ENCODE results near the gene SELPLG.

GRCh38 chr12:108609537-108610335, 24.0 kb downstream of the SELPLG start:
- no peak for TF ChIP-seq CTCF (IDR thresholded peaks at IDR 0.05; ENCODE audit: borderline replicate concordance, extremely low read depth, low read length, poor library complexity, severe bottlenecking)
- no peak for TF ChIP-seq EZH2 (IDR thresholded peaks at IDR 0.05; ENCODE audit: borderline replicate concordance, low read depth, low read length, severe bottlenecking)
